HepG2 (cell line): ENCODE data around the gene DNMT3B. TPM values are rescaled to one million over a fixed set of nuclear protein-coding genes. Genes with fewer than 3 reads are reported as not detected.

ENCODE experiments used
- ATAC-seq: fragments of 200-7000 bp; cut with Tn5 transposase; 3 replicates; pipeline ENCODE4 v1.9.1; 2020; ENCODE audit warnings: mild to moderate bottlenecking, moderate library complexity
- BruUV-seq: library from RNA; stranded (reverse); fragments of 400-500 nt; replicated peaks from 2 replicates; lab custom pipeline; 2021; lab: Mats Ljungman, UMichigan
- CTCF ChIA-PET: fragments of 300-600 bp; formaldehyde crosslinking; extraction: SDS; loops from one replicate; lab custom pipeline; 2021; ENCODE audit warnings: low total read pairs, inconsistent platforms, low intra/inter-chr PET ratio; lab: Yijun Ruan, JAX
- POLR2A ChIA-PET: fragments of 350-600 bp; sonication (Branson Sonifier 250); formaldehyde crosslinking; loops from one replicate; lab custom pipeline; 2020; ENCODE audit warnings: antibody characterized with exemption, inconsistent platforms; lab: Yijun Ruan, JAX
- DNase-seq: peaks from one replicate; pipeline ENCODE4 v3.0.0-alpha.2; 2015; ENCODE audit warnings: low spot score
- FAIRE-seq: peaks from 3 replicates; lab custom pipeline; 2011; peaks lifted over from hg19 to GRCh38; lab: Jason Lieb, UNC
- H2AFZ ChIP-seq: one replicate; pipeline ENCODE4 v1.6.1; 2011; ENCODE audit warnings: low read length, inconsistent platforms
- H3K27ac ChIP-seq: fragments of 300-600 bp; 3 replicates; pipeline ENCODE4 v1.8.0; 2011; ENCODE audit warnings: mixed run types, mild to moderate bottlenecking, mixed read lengths, low read length, inconsistent platforms; ENCODE audit not compliant: insufficient read depth; ENCODE audit errors: extremely low read length
- H3K27me3 ChIP-seq, 2 experiments: fragments of 200-600 bp in 1 of 2; 2 replicates in 1 of 2; 3 replicates in 1 of 2; pipeline versions ENCODE4 v1.6.0 to v1.8.0; 2011; ENCODE audit warnings: low read length in 2 of 2, mild to moderate bottlenecking in 2 of 2, moderate library complexity in 2 of 2, inconsistent platforms in 1 of 2; ENCODE audit not compliant: insufficient read depth in 2 of 2, control insufficient read depth in 1 of 2
- H3K36me3 ChIP-seq, 2 experiments: fragments of 200-600 bp in 1 of 2; replicated peaks in 1 of 2; 2 replicates in 1 of 2; 3 replicates in 1 of 2; pipeline versions ENCODE4 v1.5.1 to v1.8.0; 2011; ENCODE audit warnings: low read length in 2 of 2, inconsistent platforms in 1 of 2; ENCODE audit not compliant: insufficient read depth in 2 of 2, control insufficient read depth in 1 of 2
- H3K4me1 ChIP-seq: 2 replicates; pipeline ENCODE4 v1.5.1; 2012; ENCODE audit warnings: low read length, inconsistent platforms; ENCODE audit not compliant: insufficient read depth
- H3K4me2 ChIP-seq: 2 replicates; pipeline ENCODE4 v1.6.0; 2011; ENCODE audit warnings: low read depth, low read length, inconsistent platforms
- H3K4me3 ChIP-seq, 3 experiments: fragments of 200-600 bp in 1 of 3; sonication (generic), shearing (Covaris generic) in 1 of 3; replicated peaks in 1 of 3; 2 replicates each; pipeline ENCODE4 v1.5.1; 2011 to 2016; ENCODE audit warnings: low read length in 3 of 3, inconsistent platforms in 2 of 3, low read depth in 2 of 3, mild to moderate bottlenecking in 2 of 3, control low read depth in 1 of 3, mixed read lengths in 1 of 3; ENCODE audit not compliant: insufficient read depth in 1 of 3
- H3K79me2 ChIP-seq: one replicate; pipeline ENCODE4 v1.6.1; 2011; ENCODE audit warnings: low read length, inconsistent platforms; ENCODE audit not compliant: insufficient read depth
- H3K9ac ChIP-seq: 2 replicates; pipeline ENCODE4 v1.6.0; 2011; ENCODE audit warnings: mild to moderate bottlenecking, low read depth, low read length, inconsistent platforms; ENCODE audit not compliant: insufficient read depth
- H3K9me3 ChIP-seq: 2 replicates; pipeline ENCODE4 v1.5.1; 2012; ENCODE audit warnings: mild to moderate bottlenecking, low read length
- H4K20me1 ChIP-seq: 2 replicates; pipeline ENCODE4 v1.6.0; 2011; ENCODE audit warnings: inconsistent platforms, mild to moderate bottlenecking, low read length, moderate library complexity; ENCODE audit not compliant: insufficient read depth
- HDAC2 ChIP-seq: sonication (generic); formaldehyde crosslinking; IDR thresholded peaks from 2 replicates; pipeline ENCODE4 v1.4.0; 2020; ENCODE audit warnings: missing genetic modification reagents
- HES4 ChIP-seq: sonication (generic); formaldehyde crosslinking; IDR thresholded peaks from 2 replicates; pipeline ENCODE4 v1.9.0; 2021; ENCODE audit warnings: mild to moderate bottlenecking, missing genetic modification reagents, borderline replicate concordance
- IRF2 ChIP-seq: IDR thresholded peaks from 2 replicates; pipeline ENCODE4 v1.6.1; 2018; ENCODE audit warnings: missing genetic modification reagents, missing compliant biosample characterization
- KAT7 ChIP-seq: IDR thresholded peaks from 2 replicates; pipeline ENCODE4 v1.6.1; 2018; ENCODE audit warnings: borderline replicate concordance, missing compliant biosample characterization
- MLLT10 ChIP-seq: sonication (generic); formaldehyde crosslinking; IDR thresholded peaks from 2 replicates; pipeline ENCODE4 v1.4.0; 2020; ENCODE audit warnings: missing genetic modification reagents
- MTF1 ChIP-seq: sonication (generic); formaldehyde crosslinking; IDR thresholded peaks from 2 replicates; pipeline ENCODE4 v1.5.0; 2020; ENCODE audit warnings: missing genetic modification reagents
- NFIB ChIP-seq: sonication (generic); formaldehyde crosslinking; IDR thresholded peaks from 2 replicates; pipeline ENCODE4 v1.9.0; 2021; ENCODE audit warnings: missing genetic modification reagents, mild to moderate bottlenecking, borderline replicate concordance
- SPEN ChIP-seq: sonication (generic); formaldehyde crosslinking; IDR thresholded peaks from 2 replicates; pipeline ENCODE4 v1.5.1; 2020; ENCODE audit warnings: low read depth, mild to moderate bottlenecking, missing genetic modification reagents
- ZBTB20 ChIP-seq: sonication (generic); formaldehyde crosslinking; IDR thresholded peaks from 2 replicates; pipeline ENCODE4 v1.8.1; 2023; ENCODE audit warnings: missing genetic modification reagents, low read depth, mild to moderate bottlenecking, borderline replicate concordance
- ZNF225 ChIP-seq: sonication (generic); formaldehyde crosslinking; IDR thresholded peaks from 2 replicates; pipeline ENCODE4 v1.4.0; 2020; ENCODE audit warnings: mild to moderate bottlenecking, missing genetic modification reagents
- ZNF280D ChIP-seq: sonication (generic); formaldehyde crosslinking; IDR thresholded peaks from 2 replicates; pipeline ENCODE4 v1.5.1; 2020; ENCODE audit warnings: mild to moderate bottlenecking, missing genetic modification reagents
- ZNF383 ChIP-seq: sonication (generic); formaldehyde crosslinking; IDR thresholded peaks from 2 replicates; pipeline ENCODE4 v1.4.0; 2020; ENCODE audit warnings: missing genetic modification reagents, mild to moderate bottlenecking, borderline replicate concordance
- ZNF414 ChIP-seq: sonication (generic); formaldehyde crosslinking; IDR thresholded peaks from 2 replicates; pipeline ENCODE4 v1.5.0; 2020; ENCODE audit warnings: missing genetic modification reagents
- WGBS: methylation state at CpG from one replicate; pipeline ENCODE4 v1.1.6; 2017; ENCODE audit warnings: low lambda C conversion rate; 5-methylcytosine and 5-hydroxymethylcytosine counted together
- in situ Hi-C: cut with HindIII; loops from 2 replicates; pipeline ENCODE4 v1.10.0; 2017; ENCODE audit warnings: low pct_unique_long_range_greater_than_20kb; ENCODE audit not compliant: extremely low pct_ligation_motif_present
- intact Hi-C: fragments of 100-400 bp; cut with micrococcal nuclease; formaldehyde crosslinking; loops from one replicate; pipeline ENCODE4 v1.10.0; 2022; ENCODE audit not compliant: unreplicated experiment
- polyA plus RNA-seq, 8 experiments: library from polyadenylated mRNA; depleted of rRNA in 3 of 8; stranded (reverse) in 7 of 8; unstranded in 1 of 8; fragments of >200 nt; fragmentation: Illumina TruSeq in 4 of 8; extraction: Trizol in 4 of 8; gene quantifications; 2 replicates each; pipeline versions ENCODE4 v1.2.1 to v1.2.3, GENCODE V29; 2011 to 2016; ENCODE audit warnings: low read depth in 4 of 8, missing spikeins in 1 of 8, mixed read lengths in 1 of 8; ENCODE audit not compliant: insufficient read depth in 1 of 8
- total RNA-seq, 5 experiments: library from RNA; depleted of rRNA; stranded (reverse); fragments of >200 nt; fragmentation: Illumina TruSeq; extraction: Trizol; gene quantifications; 2 replicates each; pipeline ENCODE4 v1.2.3, GENCODE V29; 2016; ENCODE audit warnings: low read depth in 1 of 5

The DNMT3B gene
- total and polyA plus RNA-seq, 2 of the 13 experiments (the other 11 are each of a cell fraction or from before 2014, with no cell fraction given), result 3.8 to 13.9 TPM

GRCh38 chr20:32830437-32830836 is 68.3 kb downstream of the DNMT3B start (continued):
- TF ChIP-seq HES4 (CRISPR knock-in tag) (no peak), NFIB (CRISPR knock-in tag) (no peak), ZNF225 (no peak), IRF2 (CRISPR knock-in tag) (no peak)

- no peaks in the 10 kb centered on the region for H3K9me3 ChIP-seq
- no peak for ATAC-seq
- no peak overlapping the region for H3K4me2 ChIP-seq
- H3K79me2 ChIP-seq, result peaks cover 44% of the 10 kb centered on the region
- H3K4me1 ChIP-seq, result no peaks in the 10 kb centered on the region
- no peak overlapping the region for H3K27ac ChIP-seq
- WGBS, result 95% methylated on average over 5 of the region's 5 CpGs
- ChIA-PET POLR2A (no interaction called here), CTCF (no interaction called here)
- no peaks in the 10 kb centered on the region for H3K27me3 ChIP-seq
- no peak overlapping the region for H2AFZ ChIP-seq
- intact Hi-C loops (loop anchor here (1.0 kb wide), 1 partner anchor 24 kb away; no protein-coding TSS in a partner anchor), in situ Hi-C loops (no loop called here)
- H3K36me3 ChIP-seq, result peaks cover 31 to 85% of the 10 kb centered on the region in 2 experiments
- H4K20me1 ChIP-seq, result no peaks in the 10 kb centered on the region
- no peak for TF ChIP-seq ZNF414
- no peak for TF ChIP-seq SPEN (CRISPR knock-in tag)
- no peak for TF ChIP-seq KAT7 (CRISPR knock-in tag)
- TF ChIP-seq MLLT10 (CRISPR knock-in tag), result no peak
- no peak for TF ChIP-seq ZNF383 (CRISPR knock-in tag)
- no peak for TF ChIP-seq MTF1
- no peak for TF ChIP-seq ZNF280D
- no peak for TF ChIP-seq ZBTB20
- TF ChIP-seq HDAC2 (CRISPR knock-in tag), result no peak
- no TSS peak for BruUV-seq
- no peak overlapping the region for H3K9ac ChIP-seq
- no peak for FAIRE-seq
- no peak for DNase-seq
- no peak overlapping the region for H3K4me3 ChIP-seq
These were observed 69.8 kb downstream of the DNMT3B start for GRCh38 chr20:32831982-32832381.
